Measurements from ENCODE around the gene CREB3L2.
"Not testable (repeated sequence)": the region's sequence is repeated elsewhere in the genome, so short reads cannot be mapped to it uniquely, and the experiment has no call there.

The CREB3L2 gene

DNA sequence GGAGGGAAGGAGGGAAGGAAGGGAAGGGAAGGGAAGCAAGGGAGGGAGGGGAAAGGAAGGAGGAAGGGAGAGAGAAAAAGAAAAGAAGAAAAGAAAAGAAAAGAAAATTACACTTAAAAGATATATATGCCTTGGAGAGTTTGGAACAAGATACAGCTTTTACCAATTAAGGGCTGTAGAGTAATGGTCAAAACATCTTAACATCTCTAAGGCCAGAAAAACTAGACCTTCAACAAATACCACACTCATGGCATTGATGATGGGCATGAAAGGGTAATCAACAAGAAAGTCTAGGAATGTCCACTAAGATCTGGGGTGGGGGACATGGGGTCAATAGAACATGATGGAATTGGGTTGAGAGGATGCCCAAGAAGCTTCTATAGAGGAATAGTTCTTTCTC lies 74.5 kb downstream of the CREB3L2 start:
- Histone ChIP-seq H3K4me3 (ENCODE audit: insufficient read depth in 1 of 2, low read depth in 1 of 2, low read length in 2 of 2) (no peak overlapping the region), H2AK5ac (ENCODE audit: low read length, severe bottlenecking) (no peak overlapping the region), H3K36me3 (ENCODE audit: control insufficient read depth in 1 of 2, insufficient read depth in 2 of 2, low read depth in 1 of 2, low read length in 2 of 2) (peaks cover 8 to 36% of the 10 kb centered on the region in 2 experiments), H2AFZ (ENCODE audit: low read depth, low read length) (no peak overlapping the region), H3K9me3 (ENCODE audit: control insufficient read depth, low read length) (peaks cover 3% of the 10 kb centered on the region), H3K18ac (ENCODE audit: low read depth in 1 of 2, low read length in 2 of 2) (no peak overlapping the region), H3K4me2 (ENCODE audit: low read length, poor library complexity, severe bottlenecking) (no peak overlapping the region), H4K91ac (ENCODE audit: low read length) (no peak overlapping the region), H2BK5ac (ENCODE audit: low read depth, low read length, poor library complexity, severe bottlenecking) (no peak overlapping the region), H3K23ac (ENCODE audit: low read length in 2 of 2) (no peak overlapping the region), H3K14ac (ENCODE audit: low read length in 2 of 2) (no peak overlapping the region), H2BK120ac (ENCODE audit: low read depth, low read length) (no peak overlapping the region), H4K8ac (ENCODE audit: low read length) (no peak overlapping the region), H3K79me1 (replicated peaks; ENCODE audit: low read length, poor library complexity, severe bottlenecking) (peaks cover 6% of the 10 kb centered on the region), H3K4me1 (ENCODE audit: control insufficient read depth, insufficient read depth, low read depth, low read length) (peaks cover 20% of the 10 kb centered on the region), H3K27ac (ENCODE audit: low read length, poor library complexity, severe bottlenecking) (no peak overlapping the region), H3K4ac (ENCODE audit: low read depth in 1 of 2, low read length in 2 of 2) (no peak overlapping the region), H2BK12ac (ENCODE audit: low read length in 2 of 2) (no peak overlapping the region), H3K27me3 (ENCODE audit: control insufficient read depth in 1 of 2, insufficient read depth in 1 of 2, low read length in 2 of 2) (no peaks in the 10 kb centered on the region), H3K9ac (ENCODE audit: low read length) (no peak overlapping the region), H2BK15ac (ENCODE audit: low read depth, poor library complexity, severe bottlenecking) (no peak overlapping the region)
- no peak for DNase-seq

- not testable (repeated sequence) for H4K8ac ChIP-seq (ENCODE audit: low read length); H3K9me3 ChIP-seq (ENCODE audit: control insufficient read depth, low read length); H2BK120ac ChIP-seq (ENCODE audit: low read depth, low read length); H3K4me2 ChIP-seq (ENCODE audit: low read length, poor library complexity, severe bottlenecking); H2AFZ ChIP-seq (ENCODE audit: low read depth, low read length); H2BK15ac ChIP-seq (ENCODE audit: low read depth, poor library complexity, severe bottlenecking); H2AK5ac ChIP-seq (ENCODE audit: low read length, severe bottlenecking); H3K4me3 ChIP-seq (ENCODE audit: insufficient read depth in 1 of 2, low read depth in 1 of 2, low read length in 2 of 2); H2BK5ac ChIP-seq (ENCODE audit: low read depth, low read length, poor library complexity, severe bottlenecking); H3K9ac ChIP-seq (ENCODE audit: low read length); H3K79me1 ChIP-seq (replicated peaks; ENCODE audit: low read length, poor library complexity, severe bottlenecking); H3K27ac ChIP-seq (ENCODE audit: low read length, poor library complexity, severe bottlenecking); H3K23ac ChIP-seq (ENCODE audit: low read length in 2 of 2); H3K14ac ChIP-seq (ENCODE audit: low read length in 2 of 2); H3K18ac ChIP-seq (ENCODE audit: low read depth in 1 of 2, low read length in 2 of 2); H4K91ac ChIP-seq (ENCODE audit: low read length); H2BK12ac ChIP-seq (ENCODE audit: low read length in 2 of 2); H3K4ac ChIP-seq (ENCODE audit: low read depth in 1 of 2, low read length in 2 of 2); DNase-seq; H3K27me3 ChIP-seq (ENCODE audit: control insufficient read depth in 1 of 2, insufficient read depth in 1 of 2, low read length in 2 of 2)
- Histone ChIP-seq H3K36me3 (ENCODE audit: control insufficient read depth in 1 of 2, insufficient read depth in 2 of 2, low read depth in 1 of 2, low read length in 2 of 2) (peaks cover 8 to 36% of the 10 kb centered on the region in 2 experiments), H3K4me1 (ENCODE audit: control insufficient read depth, insufficient read depth, low read depth, low read length) (peaks cover 18% of the 10 kb centered on the region)
- 96% methylated on average over 6 of the region's 6 CpGs for WGBS
Observed at GRCh38 chr7:137926206-137926605, 75.7 kb downstream of the CREB3L2 start.

- 84% methylated on average over 2 of the region's 4 CpGs for WGBS
Observed at GRCh38 chr7:137925754-137926153, 76.1 kb downstream of the CREB3L2 start.

DNA sequence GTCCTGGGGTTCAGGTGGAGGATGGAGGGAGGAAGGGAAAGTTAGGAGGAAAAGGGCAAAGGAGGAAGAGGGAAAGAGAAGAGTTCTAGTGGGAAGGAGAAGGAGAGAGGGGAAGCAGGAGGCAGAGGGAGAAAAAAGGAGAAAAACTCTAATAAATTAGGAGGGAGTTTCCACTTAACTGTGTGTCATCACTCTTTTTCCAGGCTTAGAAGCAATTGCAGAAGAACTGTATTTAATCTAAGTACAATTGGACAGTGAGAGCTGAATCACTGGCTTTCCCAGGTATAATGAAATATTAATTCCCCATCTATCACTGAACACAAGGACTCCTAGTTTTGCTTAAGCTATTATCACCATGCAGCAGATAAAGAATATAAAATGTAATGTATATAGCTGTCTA lies 76.8 kb downstream of the CREB3L2 start:
- H3K14ac ChIP-seq (ENCODE audit: low read length in 2 of 2) = no peak overlapping the region
- no peak overlapping the region for H2AFZ ChIP-seq (ENCODE audit: low read depth, low read length)
- DNase-seq = peak; percentile 40
- no peak overlapping the region for H3K27ac ChIP-seq (ENCODE audit: low read length, poor library complexity, severe bottlenecking)
- H4K91ac ChIP-seq (ENCODE audit: low read length) = no peak overlapping the region
- no peak overlapping the region for H2BK120ac ChIP-seq (ENCODE audit: low read depth, low read length)
- no peaks in the 10 kb centered on the region for H3K27me3 ChIP-seq (ENCODE audit: control insufficient read depth in 1 of 2, insufficient read depth in 1 of 2, low read length in 2 of 2)
- peaks cover 8 to 36% of the 10 kb centered on the region in 2 experiments for H3K36me3 ChIP-seq (ENCODE audit: control insufficient read depth in 1 of 2, insufficient read depth in 2 of 2, low read depth in 1 of 2, low read length in 2 of 2)
- H2BK12ac ChIP-seq (ENCODE audit: low read length in 2 of 2) = no peak overlapping the region
- peaks cover 8% of the 10 kb centered on the region for H3K79me1 ChIP-seq (replicated peaks; ENCODE audit: low read length, poor library complexity, severe bottlenecking)
- H3K9ac ChIP-seq (ENCODE audit: low read length) = no peak overlapping the region
- H4K8ac ChIP-seq (ENCODE audit: low read length) = no peak overlapping the region
- no peak overlapping the region for H2BK5ac ChIP-seq (ENCODE audit: low read depth, low read length, poor library complexity, severe bottlenecking)
- no peak overlapping the region for H3K4me3 ChIP-seq (ENCODE audit: insufficient read depth in 1 of 2, low read depth in 1 of 2, low read length in 2 of 2)
- no peak overlapping the region for H3K18ac ChIP-seq (ENCODE audit: low read depth in 1 of 2, low read length in 2 of 2)
- H2AK5ac ChIP-seq (ENCODE audit: low read length, severe bottlenecking) = peak overlapping the region; percentile 71
- peaks cover 3% of the 10 kb centered on the region for H3K9me3 ChIP-seq (ENCODE audit: control insufficient read depth, low read length)
- peaks cover 15% of the 10 kb centered on the region for H3K4me1 ChIP-seq (ENCODE audit: control insufficient read depth, insufficient read depth, low read depth, low read length)
- H3K4me2 ChIP-seq (ENCODE audit: low read length, poor library complexity, severe bottlenecking) = no peak overlapping the region
- H3K23ac ChIP-seq (ENCODE audit: low read length in 2 of 2) = no peak overlapping the region
- H3K4ac ChIP-seq (ENCODE audit: low read depth in 1 of 2, low read length in 2 of 2) = no peak overlapping the region
- no peak overlapping the region for H2BK15ac ChIP-seq (ENCODE audit: low read depth, poor library complexity, severe bottlenecking)

More at GRCh38 chr7:137925754-137926153, 76.1 kb downstream of the CREB3L2 start:
- Histone ChIP-seq H3K36me3 (ENCODE audit: control insufficient read depth in 1 of 2, insufficient read depth in 2 of 2, low read depth in 1 of 2, low read length in 2 of 2) (peaks cover 8 to 36% of the 10 kb centered on the region in 2 experiments), H3K27ac (ENCODE audit: low read length, poor library complexity, severe bottlenecking) (no peak overlapping the region), H3K4ac (ENCODE audit: low read depth in 1 of 2, low read length in 2 of 2) (no peak overlapping the region), H3K4me1 (ENCODE audit: control insufficient read depth, insufficient read depth, low read depth, low read length) (peaks cover 15% of the 10 kb centered on the region), H3K18ac (ENCODE audit: low read depth in 1 of 2, low read length in 2 of 2) (no peak overlapping the region), H2BK12ac (ENCODE audit: low read length in 2 of 2) (no peak overlapping the region), H3K23ac (ENCODE audit: low read length in 2 of 2) (no peak overlapping the region), H3K79me1 (replicated peaks; ENCODE audit: low read length, poor library complexity, severe bottlenecking) (peaks cover 8% of the 10 kb centered on the region), H4K8ac (ENCODE audit: low read length) (no peak overlapping the region), H3K9me3 (ENCODE audit: control insufficient read depth, low read length) (peaks cover 3% of the 10 kb centered on the region), H3K9ac (ENCODE audit: low read length) (no peak overlapping the region), H2BK120ac (ENCODE audit: low read depth, low read length) (no peak overlapping the region), H3K14ac (ENCODE audit: low read length in 2 of 2) (no peak overlapping the region), H2BK15ac (ENCODE audit: low read depth, poor library complexity, severe bottlenecking) (no peak overlapping the region), H2AFZ (ENCODE audit: low read depth, low read length) (no peak overlapping the region), H2BK5ac (ENCODE audit: low read depth, low read length, poor library complexity, severe bottlenecking) (no peak overlapping the region), H2AK5ac (ENCODE audit: low read length, severe bottlenecking) (no peak overlapping the region), H4K91ac (ENCODE audit: low read length) (no peak overlapping the region), H3K4me3 (ENCODE audit: insufficient read depth in 1 of 2, low read depth in 1 of 2, low read length in 2 of 2) (no peak overlapping the region), H3K4me2 (ENCODE audit: low read length, poor library complexity, severe bottlenecking) (no peak overlapping the region), H3K27me3 (ENCODE audit: control insufficient read depth in 1 of 2, insufficient read depth in 1 of 2, low read length in 2 of 2) (no peaks in the 10 kb centered on the region)
- DNase-seq = no peak

Measured in mesenchymal stem cell (in vitro differentiated cells and primary cell).